H9 (cell line): ENCODE results near the gene STRADA. TPM values are rescaled to one million over a fixed set of nuclear protein-coding genes. Genes with fewer than 3 reads are reported as not detected.
"Not testable (repeated sequence)": the region's sequence is repeated elsewhere in the genome, so short reads cannot be mapped to it uniquely, and the experiment has no call there.

Experiments
- DNase-seq: peaks from one replicate; pipeline ENCODE4 v3.0.0-alpha.2; 2017
- H2AFZ ChIP-seq: one replicate; pipeline ENCODE4 v1.6.1; 2013; ENCODE audit warnings: mild to moderate bottlenecking, low read length, control low read depth, moderate library complexity
- H2AK5ac ChIP-seq: 2 replicates; pipeline ENCODE4 v1.6.1; 2013; ENCODE audit warnings: low read length, control low read depth, mixed read lengths; ENCODE audit not compliant: insufficient read length
- H2BK120ac ChIP-seq: one replicate; pipeline ENCODE4 v1.6.1; 2013; ENCODE audit warnings: low read depth, mild to moderate bottlenecking, low read length, control low read depth, inconsistent platforms; ENCODE audit not compliant: poor library complexity, severe bottlenecking
- H2BK12ac ChIP-seq: 2 replicates; pipeline ENCODE4 v1.6.1; 2013; ENCODE audit warnings: low read length, control low read depth, mixed read lengths, low read depth; ENCODE audit not compliant: insufficient read length
- H2BK15ac ChIP-seq: 2 replicates; pipeline ENCODE4 v1.6.1; 2013; ENCODE audit warnings: low read depth, low read length, control low read depth
- H2BK20ac ChIP-seq: one replicate; pipeline ENCODE4 v1.6.1; 2013; ENCODE audit warnings: low read depth, mild to moderate bottlenecking, low read length, control low read depth, inconsistent platforms; ENCODE audit not compliant: poor library complexity, severe bottlenecking
- H2BK5ac ChIP-seq: 2 replicates; pipeline ENCODE4 v1.6.1; 2013; ENCODE audit warnings: low read length, control low read depth, mixed read lengths; ENCODE audit not compliant: insufficient read length
- H3K14ac ChIP-seq: 2 replicates; pipeline ENCODE4 v1.6.1; 2013; ENCODE audit warnings: low read length, control low read depth; ENCODE audit not compliant: insufficient read depth
- H3K18ac ChIP-seq: 2 replicates; pipeline ENCODE4 v1.6.1; 2013; ENCODE audit warnings: low read depth, mild to moderate bottlenecking, mixed read lengths, low read length, control low read depth; ENCODE audit not compliant: insufficient read length
- H3K23ac ChIP-seq: 2 replicates; pipeline ENCODE4 v1.6.1; 2013; ENCODE audit warnings: low read length, control low read depth, mixed read lengths, low read depth; ENCODE audit not compliant: insufficient read length
- H3K23me2 ChIP-seq: 2 replicates; pipeline ENCODE4 v1.6.1; 2013; ENCODE audit warnings: low read depth, mild to moderate bottlenecking, mixed read lengths, low read length, control low read depth; ENCODE audit not compliant: insufficient read length, poor library complexity, severe bottlenecking
- H3K27ac ChIP-seq: 2 replicates; pipeline ENCODE4 v1.5.1; 2013; ENCODE audit warnings: low read length, control low read depth, mixed read lengths, low read depth; ENCODE audit not compliant: insufficient read length
- H3K27me3 ChIP-seq: 2 replicates; pipeline ENCODE4 v1.6.1; 2013; ENCODE audit warnings: low read length, control low read depth, inconsistent platforms; ENCODE audit not compliant: insufficient read depth
- H3K4ac ChIP-seq: 2 replicates; pipeline ENCODE4 v1.6.1; 2013; ENCODE audit warnings: low read depth, mild to moderate bottlenecking, control low read depth, inconsistent platforms, low read length, moderate library complexity
- H3K4me1 ChIP-seq: 2 replicates; pipeline ENCODE4 v1.6.1; 2013; ENCODE audit warnings: low read length, control low read depth, inconsistent platforms; ENCODE audit not compliant: insufficient read depth
- H3K4me2 ChIP-seq: 2 replicates; pipeline ENCODE4 v1.6.1; 2013; ENCODE audit warnings: low read length, control low read depth, mixed read lengths; ENCODE audit not compliant: insufficient read length, insufficient read depth
- H3K56ac ChIP-seq: 2 replicates; pipeline ENCODE4 v1.6.1; 2013; ENCODE audit warnings: low read depth, mild to moderate bottlenecking, mixed read lengths, low read length, control low read depth; ENCODE audit not compliant: insufficient read length
- H3K79me1 ChIP-seq: 2 replicates; pipeline ENCODE4 v1.6.1; 2013; ENCODE audit warnings: low read depth, mild to moderate bottlenecking, moderate library complexity, low read length, control low read depth, inconsistent platforms; ENCODE audit not compliant: insufficient read depth, poor library complexity, severe bottlenecking
- H3K79me2 ChIP-seq: 2 replicates; pipeline ENCODE4 v1.6.1; 2013; ENCODE audit warnings: low read length, control low read depth, inconsistent platforms; ENCODE audit not compliant: insufficient read depth
- H3K9ac ChIP-seq: 2 replicates; pipeline ENCODE4 v1.6.1; 2013; ENCODE audit warnings: low read length, control low read depth, mixed read lengths; ENCODE audit not compliant: insufficient read length; ENCODE audit errors: extremely low read depth
- H3K9me3 ChIP-seq: one replicate; pipeline ENCODE4 v1.6.1; 2013; ENCODE audit warnings: low read depth, low read length, inconsistent platforms; ENCODE audit not compliant: control insufficient read depth
- H3T11ph ChIP-seq: one replicate; pipeline ENCODE4 v1.6.1; 2013; ENCODE audit warnings: mild to moderate bottlenecking, low read length, control low read depth, inconsistent platforms
- H4K20me1 ChIP-seq: one replicate; pipeline ENCODE4 v1.6.1; 2013; ENCODE audit not compliant: control insufficient read depth, insufficient read length, insufficient read depth
- H4K5ac ChIP-seq: 2 replicates; pipeline ENCODE4 v1.6.1; 2013; ENCODE audit warnings: low read depth, mild to moderate bottlenecking, mixed read lengths, low read length, control low read depth; ENCODE audit not compliant: insufficient read length
- H4K8ac ChIP-seq: replicated peaks from 2 replicates; pipeline ENCODE4 v1.6.1; 2013; ENCODE audit warnings: low read length, control low read depth, mixed read lengths, low read depth; ENCODE audit not compliant: insufficient read length
- H4K91ac ChIP-seq: 2 replicates; pipeline ENCODE4 v1.6.1; 2013; ENCODE audit warnings: low read depth, mild to moderate bottlenecking, moderate library complexity, mixed read lengths, low read length, control low read depth; ENCODE audit not compliant: insufficient read length
- H3K27ac Mint-ChIP-seq, 3 experiments: 2 replicates in 2 of 3; 3 replicates in 1 of 3; pipeline ENCODE4 v1.8.0; 2020 to 2021; ENCODE audit warnings: mixed read lengths in 3 of 3, mild to moderate bottlenecking in 1 of 3, moderate library complexity in 1 of 3
- H3K27me3 Mint-ChIP-seq: 2 replicates; pipeline ENCODE4 v1.8.0; 2021; ENCODE audit warnings: low read depth, mild to moderate bottlenecking, moderate library complexity, mixed read lengths
- H3K36me3 Mint-ChIP-seq, 3 experiments: 2 replicates in 2 of 3; 3 replicates in 1 of 3; pipeline ENCODE4 v1.8.0; 2020 to 2021; ENCODE audit warnings: low read depth in 3 of 3, mixed read lengths in 3 of 3; ENCODE audit not compliant: insufficient read depth in 1 of 3
- H3K4me1 Mint-ChIP-seq, 2 experiments: 2 replicates each; pipeline ENCODE4 v1.8.0; 2020; ENCODE audit warnings: mixed read lengths in 2 of 2
- H3K4me3 Mint-ChIP-seq, 2 experiments: 2 replicates in 1 of 2; 3 replicates in 1 of 2; pipeline ENCODE4 v1.8.0; 2020 to 2021; ENCODE audit warnings: mild to moderate bottlenecking in 2 of 2, mixed read lengths in 2 of 2, moderate library complexity in 1 of 2
- H3K9me3 Mint-ChIP-seq, 2 experiments: 2 replicates in 1 of 2; 3 replicates in 1 of 2; pipeline ENCODE4 v1.8.0; 2020; ENCODE audit warnings: mild to moderate bottlenecking in 2 of 2, mixed read lengths in 2 of 2, moderate library complexity in 1 of 2
- WGBS: extraction: QIAGEN DNeasy Blood & Tissue Kit; methylation state at CpG from one replicate; pipeline ENCODE4 v1.1.7; 2013; ENCODE audit warnings: missing lambda C conversion rate, low lambda C conversion rate, mixed read lengths; ENCODE audit not compliant: insufficient read length; ENCODE audit errors: extremely low coverage; 5-methylcytosine and 5-hydroxymethylcytosine counted together
- total RNA-seq: library from RNA; stranded (reverse); gene quantifications from 2 replicates; pipeline ENCODE4 v1.2.1, GENCODE V29; 2021
- TF ChIP-seq, protein P1 (sequence below): fragments of 200-600 bp; sonication (generic); conservative IDR thresholded peaks from 3 replicates; pipeline ENCODE4 v1.8.0; 2021; ENCODE audit warnings: antibody characterized with exemption, mild to moderate bottlenecking

The STRADA gene
- total RNA-seq, 1 experiment from 2014 or later: 35.0 TPM

DNA sequence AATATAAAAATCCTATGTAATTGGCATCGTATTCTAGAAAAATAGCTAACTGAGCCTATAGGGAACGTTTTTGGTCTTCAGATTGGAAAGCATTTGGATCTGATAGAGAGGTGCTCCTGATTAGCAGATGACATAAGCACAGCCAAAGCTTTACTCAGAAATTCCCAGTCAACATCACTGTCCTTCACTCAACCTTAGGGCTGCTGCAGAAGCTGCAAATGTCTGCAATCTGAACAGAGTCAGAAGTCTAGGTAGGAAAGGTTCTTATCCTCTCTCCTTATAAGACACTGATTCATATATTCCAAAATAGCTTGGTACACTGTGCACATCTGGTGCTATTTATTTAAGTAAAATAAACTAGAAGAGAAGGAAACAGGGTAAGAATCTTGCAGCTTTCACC is 19.2 kb downstream of the STRADA start:
- no peak overlapping the region for H3T11ph ChIP-seq
- no peak overlapping the region for H2BK15ac ChIP-seq
- no peaks in the 10 kb centered on the region for H3K23me2 ChIP-seq
- Mint-ChIP-seq H3K4me1 (no peaks in the 10 kb centered on the region), H3K9me3 (no peaks in the 10 kb centered on the region), H3K27me3 (no peaks in the 10 kb centered on the region), H3K4me3 (no peak overlapping the region), H3K36me3 (peaks cover 0 to 18% (median 16%) of the 10 kb centered on the region in 3 experiments; a peak in 5 of 7 replicates), H3K27ac (no peak overlapping the region)
- no peak overlapping the region for H2BK120ac ChIP-seq
- TF ChIP-seq, protein P1, sequence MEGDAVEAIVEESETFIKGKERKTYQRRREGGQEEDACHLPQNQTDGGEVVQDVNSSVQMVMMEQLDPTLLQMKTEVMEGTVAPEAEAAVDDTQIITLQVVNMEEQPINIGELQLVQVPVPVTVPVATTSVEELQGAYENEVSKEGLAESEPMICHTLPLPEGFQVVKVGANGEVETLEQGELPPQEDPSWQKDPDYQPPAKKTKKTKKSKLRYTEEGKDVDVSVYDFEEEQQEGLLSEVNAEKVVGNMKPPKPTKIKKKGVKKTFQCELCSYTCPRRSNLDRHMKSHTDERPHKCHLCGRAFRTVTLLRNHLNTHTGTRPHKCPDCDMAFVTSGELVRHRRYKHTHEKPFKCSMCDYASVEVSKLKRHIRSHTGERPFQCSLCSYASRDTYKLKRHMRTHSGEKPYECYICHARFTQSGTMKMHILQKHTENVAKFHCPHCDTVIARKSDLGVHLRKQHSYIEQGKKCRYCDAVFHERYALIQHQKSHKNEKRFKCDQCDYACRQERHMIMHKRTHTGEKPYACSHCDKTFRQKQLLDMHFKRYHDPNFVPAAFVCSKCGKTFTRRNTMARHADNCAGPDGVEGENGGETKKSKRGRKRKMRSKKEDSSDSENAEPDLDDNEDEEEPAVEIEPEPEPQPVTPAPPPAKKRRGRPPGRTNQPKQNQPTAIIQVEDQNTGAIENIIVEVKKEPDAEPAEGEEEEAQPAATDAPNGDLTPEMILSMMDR: no peak
- H4K8ac ChIP-seq: no peak overlapping the region
- H3K4me1 ChIP-seq: no peaks in the 10 kb centered on the region
- no peak overlapping the region for H3K9ac ChIP-seq
- H2BK20ac ChIP-seq: no peak overlapping the region
- no peaks in the 10 kb centered on the region for H3K79me2 ChIP-seq
- DNase-seq: no peak
- no peaks in the 10 kb centered on the region for H3K27me3 ChIP-seq
- H3K14ac ChIP-seq: no peak overlapping the region
- H3K18ac ChIP-seq: no peak overlapping the region
- H3K4ac ChIP-seq: no peak overlapping the region
- H3K4me2 ChIP-seq: no peak overlapping the region
- no peak overlapping the region for H3K56ac ChIP-seq
- no peak overlapping the region for H2BK5ac ChIP-seq
- no peak overlapping the region for H2BK12ac ChIP-seq
- H4K91ac ChIP-seq: no peak overlapping the region
- H4K5ac ChIP-seq: no peak overlapping the region
- H2AK5ac ChIP-seq: no peak overlapping the region
- no peak overlapping the region for H3K23ac ChIP-seq
- H3K9me3 ChIP-seq: no peaks in the 10 kb centered on the region
- no CpG with 5 or more reads among the region's 2 CpGs for WGBS
- no peak overlapping the region for H2AFZ ChIP-seq
- H3K27ac ChIP-seq: no peak overlapping the region
- H3K79me1 ChIP-seq: no peaks in the 10 kb centered on the region
- H4K20me1 ChIP-seq: no peaks in the 10 kb centered on the region

GRCh38 chr17:63720194-63720593 is 21.4 kb downstream of the STRADA start:
- H3K14ac ChIP-seq, H3K4ac ChIP-seq, H2BK120ac ChIP-seq, H3K56ac ChIP-seq, H2BK12ac ChIP-seq, H2BK20ac ChIP-seq, H3K4me2 ChIP-seq, H3K9me3 ChIP-seq, H3K27ac ChIP-seq, H3T11ph ChIP-seq, DNase-seq, H4K20me1 ChIP-seq, H3K27me3 Mint-ChIP-seq, H3K9me3 Mint-ChIP-seq, H2AK5ac ChIP-seq, H3K27me3 ChIP-seq, H3K18ac ChIP-seq, H4K8ac ChIP-seq, H4K91ac ChIP-seq, H3K79me1 ChIP-seq, H2BK5ac ChIP-seq, H3K27ac Mint-ChIP-seq, H2BK15ac ChIP-seq, H3K4me1 ChIP-seq, H4K5ac ChIP-seq, H3K79me2 ChIP-seq, H3K4me1 Mint-ChIP-seq, H3K4me3 Mint-ChIP-seq, H2AFZ ChIP-seq, H3K23ac ChIP-seq, H3K23me2 ChIP-seq, H3K9ac ChIP-seq: not testable (repeated sequence)
- peaks cover 0 to 11% (median 6%) of the 10 kb centered on the region in 3 experiments; a peak in 4 of 7 replicates for H3K36me3 Mint-ChIP-seq
- WGBS: no CpG with 5 or more reads among the region's 5 CpGs
